HG02981 (cell line): ENCODE data around the gene TET1.
"Not testable (repeated sequence)": the region's sequence is repeated elsewhere in the genome, so short reads cannot be mapped to it uniquely, and the experiment has no call there.

Source experiments
- ATAC-seq: cut with Tn5 transposase; IDR thresholded peaks from one replicate; pipeline ENCODE4 v1.9.1; 2021; ENCODE audit warnings: mild to moderate bottlenecking, moderate library complexity; ENCODE audit not compliant: unreplicated experiment

TET1 gene

DNA sequence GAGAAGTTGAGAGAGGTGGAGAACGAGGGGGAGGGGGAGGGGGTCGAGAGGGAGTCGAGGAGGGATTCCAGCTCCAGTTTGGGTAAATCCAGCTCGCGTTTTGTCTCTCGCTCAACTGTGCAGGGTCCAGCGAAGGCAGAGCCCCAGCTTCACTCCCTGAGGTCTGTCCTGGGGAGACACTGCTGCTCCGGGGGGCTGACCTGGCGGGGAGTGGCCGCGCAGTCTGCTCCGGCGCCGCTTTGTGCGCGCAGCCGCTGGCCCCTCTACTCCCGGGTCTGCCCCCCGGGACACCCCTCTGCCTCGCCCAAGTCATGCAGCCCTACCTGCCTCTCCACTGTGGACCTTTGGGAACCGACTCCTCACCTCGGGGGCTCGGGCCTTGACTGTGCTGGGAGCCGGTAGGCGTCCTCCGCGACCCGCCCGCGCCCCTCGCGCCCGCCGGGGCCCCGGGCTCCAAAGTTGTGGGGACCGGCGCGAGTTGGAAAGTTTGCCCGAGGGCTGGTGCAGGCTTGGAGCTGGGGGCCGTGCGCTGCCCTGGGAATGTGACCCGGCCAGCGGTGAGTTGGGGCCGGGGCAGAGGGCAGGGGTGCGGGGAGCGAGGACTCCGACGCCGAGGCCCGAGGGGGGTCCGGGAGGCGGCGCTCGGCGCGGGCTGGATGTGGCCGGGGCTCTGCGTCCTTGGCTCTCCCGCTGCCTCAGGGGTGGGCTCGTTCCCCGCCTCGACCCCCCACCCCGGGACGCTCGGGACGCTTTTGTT, at the start of gene TET1:
Gene TET1, plus strand, starts transcription at position 152 of the 757 bp plus-strand sequence. CDS start 12,002 bp downstream, outside the sequence.
- no peak for ATAC-seq

DNA sequence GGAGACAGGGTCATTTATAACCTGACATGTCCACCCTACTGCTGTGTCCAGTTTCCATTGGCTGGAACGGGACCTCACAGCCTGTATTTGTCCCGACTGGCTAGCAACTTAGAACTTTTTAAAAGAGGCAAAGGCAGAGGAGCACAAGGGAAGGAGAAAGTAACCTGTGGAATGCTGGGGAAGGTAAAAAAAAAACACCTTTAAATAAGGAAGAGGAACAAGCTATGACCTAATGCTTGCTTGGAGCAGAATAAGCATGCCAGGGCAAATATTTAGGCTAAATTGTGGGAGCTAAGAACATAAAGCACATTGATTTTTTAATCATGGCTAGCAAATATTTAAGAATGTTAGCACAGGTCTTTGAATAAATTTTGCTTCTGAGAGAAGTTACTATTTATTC, 43.9 kb upstream of the TET1 start:
- not testable (repeated sequence) for ATAC-seq

GRCh38 chr10:68516766-68517165, 43.4 kb upstream of the TET1 start:
- no peak for ATAC-seq

DNA sequence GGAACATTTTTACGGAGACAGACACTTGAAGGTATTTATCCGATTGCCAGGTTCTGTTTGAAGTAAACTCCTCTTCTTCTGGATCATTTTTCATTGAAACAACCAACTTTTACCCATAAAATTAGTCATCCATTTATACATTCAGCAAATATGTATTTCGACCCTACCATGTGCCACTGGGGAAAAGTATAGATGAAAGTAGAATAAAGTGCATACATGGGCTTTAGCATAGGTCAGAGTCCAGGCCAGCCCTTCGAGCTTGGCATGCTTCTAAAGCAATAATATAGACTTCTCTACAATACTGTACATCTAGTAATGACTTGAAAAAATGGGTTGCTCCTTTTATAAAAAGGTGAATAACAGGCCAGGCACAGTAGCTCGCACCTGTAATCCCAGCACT, 42.9 kb upstream of the TET1 start:
- ATAC-seq = no peak

DNA sequence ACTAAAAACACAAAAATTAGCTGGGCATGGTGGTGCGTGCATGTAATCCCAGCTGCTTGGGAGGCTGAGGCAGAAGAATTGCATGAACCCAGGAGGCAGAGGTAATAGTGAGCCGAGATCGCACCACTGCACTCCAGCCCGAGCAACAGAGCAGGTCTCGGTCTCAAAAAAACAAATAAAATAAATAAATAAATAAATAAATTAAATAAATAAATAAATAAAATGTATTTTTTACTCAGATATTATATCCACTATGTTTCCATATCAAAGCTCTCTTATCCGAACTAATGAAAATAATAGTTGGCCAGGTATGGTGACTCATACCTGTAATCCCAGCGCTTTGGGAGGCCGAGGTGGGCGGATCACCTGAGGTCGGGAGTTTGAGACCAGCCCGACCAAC, 41.5 kb upstream of the TET1 start:
- not testable (repeated sequence) for ATAC-seq

DNA sequence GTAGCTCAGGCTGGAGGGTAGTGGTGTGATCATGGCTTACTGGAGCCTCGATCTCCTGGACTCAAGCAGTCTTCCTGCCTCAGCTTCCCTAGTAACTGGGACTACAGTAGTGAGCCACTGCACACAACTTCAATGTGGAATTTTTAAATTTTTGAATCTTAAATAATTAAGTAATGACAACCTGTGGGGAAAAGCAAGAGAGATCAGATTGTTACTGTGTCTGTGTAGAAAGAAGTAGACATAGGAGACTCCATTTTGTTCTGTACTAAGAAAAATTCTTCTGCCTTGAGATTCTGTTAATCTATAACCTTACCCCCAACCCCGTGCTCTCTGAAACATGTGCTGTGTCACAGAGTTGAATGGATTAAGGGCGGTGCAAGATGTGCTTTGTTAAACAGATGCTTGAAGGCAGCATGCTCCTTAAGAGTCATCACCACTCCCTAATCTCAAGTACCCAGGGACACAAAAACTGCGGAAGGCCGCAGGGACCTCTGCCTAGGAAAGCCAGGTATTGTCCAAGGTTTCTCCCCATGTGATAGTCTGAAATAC, 34.6 kb upstream of the TET1 start:
- not testable (repeated sequence) for ATAC-seq

- ATAC-seq = peak; percentile 51
These were observed 33.4 kb upstream of the TET1 start for GRCh38 chr10:68526634-68527307.

DNA sequence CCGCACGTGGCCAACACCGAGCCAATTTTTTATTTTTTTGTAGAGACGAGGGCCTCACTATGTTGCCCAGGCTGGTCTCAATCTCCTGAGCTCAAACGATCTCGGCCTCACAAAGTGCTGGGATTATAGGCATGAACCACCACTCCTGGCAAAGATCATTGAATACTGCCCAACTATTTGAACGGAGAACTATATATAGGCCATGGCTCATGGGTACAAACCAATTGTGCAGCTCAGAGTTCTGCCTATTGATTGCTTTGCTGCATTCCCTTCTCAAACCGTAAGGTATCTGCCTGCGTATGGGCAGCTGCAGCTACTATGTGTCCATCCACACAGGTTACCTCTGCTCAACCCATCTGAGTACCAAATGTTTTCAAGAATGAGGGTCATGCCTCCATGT, 23.2 kb upstream of the TET1 start:
- ATAC-seq = no peak

- ATAC-seq = no peak
These were observed 22.3 kb upstream of the TET1 start for GRCh38 chr10:68537796-68538195.

GRCh38 chr10:68543004-68543918, 16.9 kb upstream of the TET1 start:
- peak; percentile 64 for ATAC-seq

- ATAC-seq = peak; percentile 75
These were observed 9.3 kb upstream of the TET1 start for GRCh38 chr10:68550747-68551411.

DNA sequence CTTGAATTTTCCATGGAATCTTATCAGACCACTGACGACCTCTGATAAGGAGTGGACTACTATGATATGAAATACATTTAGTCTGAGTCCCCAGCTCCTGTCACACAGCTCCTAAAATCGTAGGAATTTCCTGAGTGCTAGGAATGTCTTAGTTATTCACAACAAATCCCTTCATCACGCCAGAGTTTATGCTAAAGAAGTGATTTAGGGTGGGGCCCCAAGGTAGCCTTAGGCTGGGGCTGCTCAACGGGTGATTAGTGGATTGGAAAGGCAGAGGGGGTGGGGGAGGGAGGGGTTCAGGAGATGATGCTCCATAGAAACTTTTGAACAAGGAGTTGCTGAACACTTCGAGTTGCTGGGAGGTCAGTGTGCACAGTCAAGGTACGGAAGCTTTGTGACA, 7.0 kb upstream of the TET1 start:
- ATAC-seq = no peak

DNA sequence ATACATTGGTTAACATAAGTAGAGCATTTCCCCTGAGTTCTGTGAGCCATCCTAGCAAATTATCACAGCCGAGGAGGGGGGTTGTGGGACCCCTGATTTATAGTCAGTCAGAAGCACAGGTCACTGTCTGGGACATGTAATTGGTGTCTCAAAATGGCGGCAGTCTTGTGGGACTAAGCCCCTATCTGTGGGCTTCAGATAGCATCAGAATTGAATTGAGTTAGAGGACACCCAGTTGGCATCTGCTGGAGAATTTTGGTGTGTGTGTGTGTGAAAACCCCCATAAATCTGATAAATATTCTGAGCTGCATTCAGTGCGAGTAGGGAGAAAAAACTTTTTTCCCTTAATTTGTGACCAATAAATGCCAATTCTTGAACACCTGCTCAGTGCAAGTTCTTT, 6.5 kb upstream of the TET1 start:
- ATAC-seq = no peak

DNA sequence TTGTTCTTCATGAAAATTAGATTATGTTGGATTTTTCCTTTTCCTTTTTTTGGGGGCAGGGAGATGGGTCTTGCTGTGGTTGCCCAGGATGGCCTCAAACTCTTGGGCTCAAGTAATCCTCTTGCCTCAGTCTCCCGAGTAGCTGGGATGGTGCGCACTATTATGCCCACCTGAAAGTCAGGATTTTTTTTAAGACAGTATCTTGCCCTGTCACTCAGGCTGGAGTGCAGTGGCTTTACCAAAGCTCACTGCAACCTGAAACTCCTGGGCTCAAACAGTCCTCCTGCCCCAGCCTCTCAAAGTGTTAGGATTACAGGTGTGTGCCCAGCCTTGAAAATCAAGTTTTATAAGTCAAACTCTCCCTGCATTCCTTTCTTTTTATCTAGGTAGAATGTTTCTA, 1.7 kb upstream of the TET1 start:
- no peak for ATAC-seq

DNA sequence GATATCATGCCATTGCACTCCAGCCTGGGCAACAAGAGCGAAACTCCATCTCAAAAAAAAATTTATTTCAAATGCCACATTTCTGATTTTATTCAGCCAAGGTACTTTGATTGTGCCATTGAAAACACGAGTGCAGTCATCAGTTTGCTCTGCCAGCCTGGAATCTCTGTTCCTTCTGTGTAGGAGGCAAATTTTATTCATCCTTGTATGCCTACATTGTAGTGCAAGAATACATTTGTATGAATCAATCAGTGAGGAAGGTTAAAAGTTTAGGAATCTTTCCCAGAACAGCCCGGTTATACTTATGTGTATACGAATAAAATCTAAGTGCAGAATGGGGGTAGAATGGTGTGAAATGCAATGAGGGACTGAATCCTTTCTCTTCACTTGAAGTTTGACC, 886 bp upstream of the TET1 start:
- ATAC-seq = no peak

DNA sequence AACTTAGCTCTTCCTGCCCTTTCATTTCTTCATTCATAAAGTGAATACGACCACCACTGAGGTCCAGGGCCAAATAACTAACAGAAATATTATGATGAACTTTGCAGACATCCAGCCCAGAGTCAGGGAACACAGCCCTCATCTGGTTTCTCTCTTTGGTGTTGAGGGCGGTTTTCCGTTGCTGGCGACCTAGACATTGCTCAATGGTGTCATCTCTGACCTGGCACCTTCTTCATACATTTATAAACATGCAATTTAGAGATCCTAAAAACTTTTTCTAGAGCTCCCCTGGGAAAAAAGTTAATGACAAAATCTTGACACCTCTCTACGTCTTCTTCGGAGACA, 324 bp upstream of the TET1 start:
- no peak for ATAC-seq

GRCh38 chr10:68560943-68561864, 1.1 kb downstream of the TET1 start:
- ATAC-seq = no peak

DNA sequence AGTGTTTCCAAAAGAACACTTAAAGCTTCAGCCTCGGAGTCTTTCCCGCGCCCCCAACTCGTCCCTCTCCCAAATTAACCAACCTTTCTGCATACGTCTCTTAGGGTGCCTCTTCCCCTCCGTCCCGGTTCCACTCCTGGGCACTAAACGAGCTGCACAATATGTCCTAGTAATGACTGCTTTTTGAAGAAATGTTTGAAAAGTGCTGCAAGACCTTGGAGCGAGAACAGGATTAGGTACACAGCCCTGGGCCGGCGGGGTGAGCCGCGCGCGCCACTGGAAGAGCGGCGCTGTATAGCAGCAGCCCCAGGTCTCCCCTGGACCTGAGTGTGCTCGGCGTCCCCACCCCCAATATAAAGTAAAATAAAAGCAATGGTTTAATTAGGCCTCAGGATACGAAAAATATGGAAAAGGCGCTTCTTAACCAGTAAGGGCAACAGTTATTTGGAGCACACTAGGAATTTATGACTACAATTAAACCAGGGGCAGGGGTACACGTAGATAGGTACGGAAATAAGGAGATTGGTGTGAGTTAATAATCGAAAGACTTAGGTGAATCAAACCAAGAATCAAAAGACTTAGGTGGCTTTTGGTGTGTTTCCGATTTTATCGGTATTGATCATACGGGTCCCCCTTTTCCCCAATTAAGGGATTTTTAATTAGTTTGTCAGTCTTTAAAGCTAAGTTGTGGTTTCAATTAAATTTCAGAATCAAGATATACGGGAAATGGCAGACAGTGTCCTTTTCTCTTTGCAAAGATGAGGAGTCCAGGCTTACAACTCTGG, 1.9 kb downstream of the TET1 start:
- ATAC-seq = no peak
